GM21528 (cell line): ENCODE data around the gene ASGR2.
"Not testable (repeated sequence)": the region's sequence is repeated elsewhere in the genome, so short reads cannot be mapped to it uniquely, and the experiment has no call there.

Experiments used
- ATAC-seq: cut with Tn5 transposase; IDR thresholded peaks from one replicate; pipeline ENCODE4 v1.9.1; 2021; ENCODE audit warnings: mild to moderate bottlenecking, moderate library complexity; ENCODE audit not compliant: unreplicated experiment, low FRiP score

ASGR2 gene

GRCh38 chr17:7127501-7127900 lies 12.9 kb upstream of the ASGR2 start:
- not testable (repeated sequence) for ATAC-seq

GRCh38 chr17:7126386-7126785 lies 11.8 kb upstream of the ASGR2 start:
- not testable (repeated sequence) for ATAC-seq

GRCh38 chr17:7124923-7125322 lies 10.3 kb upstream of the ASGR2 start:
- no peak for ATAC-seq

- no peak for ATAC-seq
Observed at GRCh38 chr17:7123844-7124243, 9.2 kb upstream of the ASGR2 start.

- no peak for ATAC-seq
Observed at GRCh38 chr17:7122381-7122780, 7.8 kb upstream of the ASGR2 start.

- not testable (repeated sequence) for ATAC-seq
Observed at GRCh38 chr17:7120635-7121034, 6.0 kb upstream of the ASGR2 start.

- ATAC-seq: no peak
Observed at GRCh38 chr17:7120123-7120522, 5.5 kb upstream of the ASGR2 start.

- ATAC-seq: no peak
Observed at GRCh38 chr17:7119314-7119713, 4.7 kb upstream of the ASGR2 start.

GRCh38 chr17:7114875-7115614 lies 423 bp upstream of the ASGR2 start:
- ATAC-seq: no peak

- no peak for ATAC-seq
Observed at GRCh38 chr17:7113273-7114071, 1.1 kb downstream of the ASGR2 start.

- no peak for ATAC-seq
Observed at GRCh38 chr17:7112510-7113108, 2.0 kb downstream of the ASGR2 start.

GRCh38 chr17:7111784-7112509 lies 2.7 kb downstream of the ASGR2 start:
- ATAC-seq: no peak

GRCh38 chr17:7110617-7111306 lies 3.9 kb downstream of the ASGR2 start:
- no peak for ATAC-seq

GRCh38 chr17:7109461-7110322 lies 4.9 kb downstream of the ASGR2 start:
- no peak for ATAC-seq

GRCh38 chr17:7108981-7109380 lies 5.6 kb downstream of the ASGR2 start:
- ATAC-seq: no peak

GRCh38 chr17:7108560-7108925 lies 6.1 kb downstream of the ASGR2 start:
- ATAC-seq: no peak

- ATAC-seq: no peak
Observed at GRCh38 chr17:7107795-7108559, 6.6 kb downstream of the ASGR2 start.

GRCh38 chr17:7107012-7107754 lies 7.4 kb downstream of the ASGR2 start:
- no peak for ATAC-seq
